Renal cortex interstitium (tissue), 11 donors: ENCODE measurements around the gene E2F6. TPM values are rescaled to one million over a fixed set of nuclear protein-coding genes. Genes with fewer than 3 reads are reported as not detected.

ENCODE experiments used
- DNase-seq, 11 donors: peaks; one replicate each; pipeline ENCODE4 v3.0.0-alpha.2; 2013; ENCODE audit warnings: low read depth in 9 of 11, low spot score in 4 of 11; ENCODE audit errors: extremely low read depth in 1 of 11
- polyA plus RNA-seq, 3 donors: library from polyadenylated mRNA; unstranded; fragments of 120-200 nt; gene quantifications; one replicate each; pipeline ENCODE4 v1.2.1, GENCODE V29; 2013; ENCODE audit not compliant: insufficient read length in 3 of 3

Gene E2F6
- polyA plus RNA-seq, 3 donors = 20.9 to 22.3 (median 22.1) TPM

- DNase-seq = no peak
Measured at GRCh38 chr2:11499081-11499743, 33.3 kb upstream of the E2F6 start.

DNA sequence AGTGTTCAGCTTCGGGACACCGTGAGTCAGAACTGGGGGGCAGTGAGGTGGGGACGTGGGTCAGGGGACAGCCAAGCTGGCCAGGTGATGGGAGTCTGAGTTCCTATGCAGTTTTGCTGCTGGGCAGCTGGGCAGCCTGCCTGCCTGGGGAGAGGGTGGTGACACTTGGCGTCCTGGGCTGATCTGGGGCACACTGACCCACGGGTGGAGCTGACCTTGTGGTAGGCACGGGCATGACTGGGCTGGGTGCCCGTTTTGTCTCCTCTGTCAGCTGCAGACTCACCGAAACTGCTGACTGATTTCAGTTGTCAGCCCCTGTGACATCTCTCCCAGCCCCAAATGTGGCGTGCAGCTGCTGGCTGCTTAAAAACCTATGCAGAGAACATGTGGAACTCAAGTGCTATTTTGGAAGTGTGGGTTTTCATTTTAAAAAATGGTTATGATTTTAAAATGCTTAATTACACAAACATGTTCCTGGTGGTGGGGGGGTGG lies 32.6 kb upstream of the E2F6 start:
- no peak for DNase-seq

GRCh38 chr2:11495844-11496681 lies 30.1 kb upstream of the E2F6 start:
- DNase-seq = no peak

DNA sequence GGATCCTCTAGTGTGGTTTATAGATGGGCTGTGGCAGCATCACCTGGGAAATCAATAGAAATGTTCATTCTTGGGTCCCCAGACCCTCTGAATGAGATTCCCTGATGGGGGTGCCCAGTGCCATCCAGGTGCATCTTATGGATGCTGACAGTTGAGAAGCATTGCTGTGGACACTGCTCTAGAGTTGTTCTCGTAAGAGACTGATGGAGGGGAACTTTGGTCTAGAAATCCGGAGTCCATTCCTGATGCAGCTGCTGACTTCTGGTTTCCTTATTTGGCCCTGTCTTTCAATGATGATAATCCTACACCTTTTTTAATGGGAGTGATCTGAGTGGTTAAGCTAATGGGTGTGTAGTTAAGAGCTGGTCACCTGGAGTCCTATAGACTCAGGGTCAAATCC lies 28.3 kb upstream of the E2F6 start:
- no peak for DNase-seq

- DNase-seq = no peak
Measured at GRCh38 chr2:11493282-11493681, 27.3 kb upstream of the E2F6 start.

GRCh38 chr2:11492720-11493119 lies 26.8 kb upstream of the E2F6 start:
- DNase-seq = no peak

DNA sequence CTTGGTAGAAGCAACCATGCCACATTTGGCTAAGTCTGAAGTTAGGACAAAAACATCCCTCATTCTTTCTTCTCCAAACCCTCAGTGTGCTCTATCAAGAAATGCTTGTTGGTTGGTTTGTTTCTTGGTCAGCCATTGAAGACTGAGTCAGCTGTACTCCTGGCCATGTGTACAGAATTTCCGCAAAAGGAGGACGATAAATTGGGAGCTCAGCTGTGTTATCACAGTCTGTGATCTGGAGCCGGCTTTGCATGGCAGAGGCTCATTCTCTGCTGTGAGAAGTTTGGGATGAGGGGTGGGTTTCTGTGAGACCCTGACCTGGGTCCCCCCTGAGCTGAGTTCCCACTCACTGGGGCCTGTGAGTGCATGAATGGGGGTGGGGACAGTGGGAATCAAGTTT lies 26.3 kb upstream of the E2F6 start:
- DNase-seq = no peak

- DNase-seq = no peak
Measured at GRCh38 chr2:11491348-11491933, 25.5 kb upstream of the E2F6 start.

DNA sequence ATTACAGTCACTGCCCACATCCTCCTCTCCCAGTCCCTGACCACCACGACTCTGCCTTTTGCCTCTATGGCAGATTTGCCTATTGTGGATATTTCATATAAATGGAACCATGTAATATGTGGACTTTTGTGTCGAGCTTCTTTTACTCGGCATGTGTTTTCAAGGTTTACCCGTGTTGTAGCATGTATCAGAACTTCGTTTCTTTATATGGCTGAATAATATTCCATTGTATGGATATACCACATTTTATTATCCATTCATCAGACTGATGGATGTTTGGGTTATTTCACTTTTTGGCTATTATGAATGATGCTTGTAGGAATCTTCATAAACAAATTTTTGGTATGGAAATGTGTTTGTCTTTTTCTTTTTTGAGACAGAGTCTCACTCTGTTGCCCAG lies 24.2 kb upstream of the E2F6 start:
- DNase-seq = no peak

GRCh38 chr2:11488809-11489208 lies 22.8 kb upstream of the E2F6 start:
- DNase-seq = no peak

GRCh38 chr2:11483806-11484617 lies 18.1 kb upstream of the E2F6 start:
- no peak for DNase-seq

DNA sequence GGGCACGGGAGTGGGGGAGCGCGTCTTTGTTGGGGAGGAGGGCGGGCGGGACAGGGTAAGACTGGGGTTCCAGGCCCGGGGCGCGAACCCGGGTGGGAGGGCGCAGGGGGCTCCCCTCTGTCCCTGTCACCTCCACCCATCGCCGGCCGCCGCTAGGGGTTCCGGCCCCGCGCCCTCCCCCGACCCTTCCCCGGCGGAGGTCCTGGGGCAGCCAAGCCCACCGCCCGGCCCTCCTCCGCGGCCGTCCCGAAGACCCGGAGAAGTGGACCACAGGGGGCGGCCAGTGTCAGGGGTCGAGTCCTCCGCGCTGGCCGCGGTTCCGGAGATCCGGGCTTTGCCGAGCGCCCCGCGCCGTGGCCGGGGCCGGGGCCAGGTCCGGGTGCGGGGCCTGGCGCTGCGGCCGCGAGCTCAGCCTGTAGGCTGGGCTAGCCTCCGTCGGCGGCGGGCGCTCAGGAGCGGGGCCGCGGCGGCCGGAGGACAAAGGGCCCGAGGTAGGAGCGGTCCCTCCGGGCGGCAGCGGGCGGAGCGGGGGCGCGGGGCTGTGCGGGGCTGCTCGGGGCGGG lies 16.6 kb upstream of the E2F6 start:
- DNase-seq = peak in 5 of 11 donors; percentile 50 to 68 (median 60)

DNA sequence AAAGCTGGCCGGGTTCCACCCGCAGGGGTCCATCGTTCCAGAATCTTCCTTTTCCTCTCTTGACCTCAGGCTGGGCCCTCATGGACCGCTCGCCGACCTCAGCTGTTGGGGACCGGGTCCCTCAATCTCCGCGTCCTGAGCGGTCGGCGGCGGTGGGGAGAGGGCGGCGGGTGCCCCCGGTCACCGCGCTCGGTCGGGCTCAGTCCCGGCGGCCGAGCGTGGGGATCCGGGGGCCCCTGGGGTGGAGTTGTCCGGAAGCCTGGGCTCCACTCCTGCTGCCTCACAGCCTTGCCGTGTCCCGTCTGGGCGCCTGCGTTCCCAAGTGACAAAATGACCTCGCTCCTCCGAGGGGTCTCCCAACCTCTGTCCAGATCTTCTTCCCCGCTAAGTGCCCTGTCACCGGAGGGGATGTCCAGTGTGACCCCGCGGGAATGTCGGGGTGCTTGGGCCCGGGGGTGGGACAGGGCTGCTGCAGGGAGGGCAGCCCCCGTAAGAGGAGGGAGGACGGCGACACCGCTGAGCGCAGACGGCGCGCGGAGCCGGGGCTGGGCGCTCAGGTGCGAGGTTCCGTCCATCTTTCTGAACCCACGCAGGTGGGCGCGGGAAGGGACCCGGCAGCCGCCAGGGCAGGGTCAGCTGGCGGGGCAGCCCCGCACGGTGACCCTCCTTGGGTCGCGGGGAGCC lies 16.0 kb upstream of the E2F6 start:
- no peak for DNase-seq

DNA sequence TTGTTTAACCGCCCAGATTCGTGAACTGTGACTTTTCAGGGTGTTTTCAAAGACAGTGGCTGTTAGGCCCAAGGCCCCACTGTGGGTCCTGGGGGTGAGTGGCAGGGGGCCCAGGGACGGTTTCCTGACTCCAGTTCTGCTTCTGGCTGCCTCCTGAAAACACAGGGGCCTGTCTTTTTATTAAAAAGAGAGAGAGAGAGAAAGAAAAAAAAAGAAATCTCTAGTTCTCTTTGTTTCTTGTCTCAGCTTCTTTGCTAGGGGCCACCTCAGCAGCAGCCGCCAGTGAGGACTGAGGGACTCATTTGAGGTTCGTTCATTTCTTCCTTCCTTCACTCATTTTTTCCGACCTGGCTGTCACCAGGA lies 15.4 kb upstream of the E2F6 start:
- no peak for DNase-seq

GRCh38 chr2:11480859-11481258 lies 14.9 kb upstream of the E2F6 start:
- DNase-seq = no peak

- no peak for DNase-seq
Measured at GRCh38 chr2:11480406-11480805, 14.4 kb upstream of the E2F6 start.

DNA sequence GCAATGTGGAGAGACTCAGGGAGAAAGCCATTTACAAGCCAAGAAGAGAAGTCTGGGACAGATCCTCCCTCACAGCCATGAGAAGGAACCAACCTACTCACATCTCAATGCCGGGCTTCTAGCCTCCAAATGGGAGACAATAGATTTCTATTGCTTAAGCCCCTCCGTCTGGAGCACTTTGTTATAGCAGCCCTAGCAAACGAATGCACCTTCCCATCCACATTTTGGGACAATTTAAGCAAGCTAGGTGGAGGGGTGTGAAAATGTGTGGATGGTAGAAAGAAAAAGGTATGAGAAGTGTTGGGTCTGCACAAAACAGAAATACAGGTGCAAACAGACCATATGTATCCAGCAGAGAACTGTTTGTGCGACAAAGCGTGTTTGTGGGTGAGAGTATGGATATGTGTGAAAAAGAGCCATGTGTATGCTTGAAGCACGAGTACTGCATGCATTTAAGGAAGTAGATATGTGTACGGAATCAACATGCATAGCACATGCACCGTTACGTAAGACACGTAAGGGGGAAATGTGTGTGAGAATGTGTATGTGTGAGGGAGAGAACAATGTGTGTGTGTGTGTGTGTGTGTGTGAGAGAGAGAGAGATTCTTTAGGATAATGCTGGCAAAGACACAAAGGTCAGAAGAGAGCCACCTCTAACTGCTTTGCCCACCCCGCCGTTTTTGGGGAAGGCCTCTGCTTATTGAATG lies 13.1 kb upstream of the E2F6 start:
- no peak for DNase-seq

DNA sequence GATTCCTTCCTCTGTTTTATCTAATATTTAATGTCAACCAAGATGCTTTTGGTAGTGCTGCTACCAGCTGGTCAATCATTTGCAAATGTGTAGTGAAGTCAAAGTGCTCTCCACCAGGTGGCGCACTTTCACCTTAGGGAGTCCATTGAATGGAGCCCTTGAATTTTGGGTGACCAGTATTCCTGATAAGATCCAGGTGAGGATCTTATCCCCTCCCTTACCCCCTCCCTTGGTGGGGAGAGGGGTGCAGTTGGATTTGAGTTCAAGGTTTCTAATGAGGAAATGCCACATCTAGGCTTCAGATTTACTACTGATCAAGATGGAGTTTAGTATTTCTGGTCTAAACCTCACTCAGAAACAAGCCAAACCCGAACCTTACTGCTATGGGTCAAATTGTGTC lies 12.0 kb upstream of the E2F6 start:
- DNase-seq = peak in 10 of 11 donors; percentile 58 to 90 (median 82)
